ENCODE results near the gene LIME1. TPM values are rescaled to one million over a fixed set of nuclear protein-coding genes. Genes with fewer than 3 reads are reported as not detected.

Gene LIME1
- total and polyA plus RNA-seq, 12 donors = 0.79 to 15.7 (median 3.0) TPM

DNA sequence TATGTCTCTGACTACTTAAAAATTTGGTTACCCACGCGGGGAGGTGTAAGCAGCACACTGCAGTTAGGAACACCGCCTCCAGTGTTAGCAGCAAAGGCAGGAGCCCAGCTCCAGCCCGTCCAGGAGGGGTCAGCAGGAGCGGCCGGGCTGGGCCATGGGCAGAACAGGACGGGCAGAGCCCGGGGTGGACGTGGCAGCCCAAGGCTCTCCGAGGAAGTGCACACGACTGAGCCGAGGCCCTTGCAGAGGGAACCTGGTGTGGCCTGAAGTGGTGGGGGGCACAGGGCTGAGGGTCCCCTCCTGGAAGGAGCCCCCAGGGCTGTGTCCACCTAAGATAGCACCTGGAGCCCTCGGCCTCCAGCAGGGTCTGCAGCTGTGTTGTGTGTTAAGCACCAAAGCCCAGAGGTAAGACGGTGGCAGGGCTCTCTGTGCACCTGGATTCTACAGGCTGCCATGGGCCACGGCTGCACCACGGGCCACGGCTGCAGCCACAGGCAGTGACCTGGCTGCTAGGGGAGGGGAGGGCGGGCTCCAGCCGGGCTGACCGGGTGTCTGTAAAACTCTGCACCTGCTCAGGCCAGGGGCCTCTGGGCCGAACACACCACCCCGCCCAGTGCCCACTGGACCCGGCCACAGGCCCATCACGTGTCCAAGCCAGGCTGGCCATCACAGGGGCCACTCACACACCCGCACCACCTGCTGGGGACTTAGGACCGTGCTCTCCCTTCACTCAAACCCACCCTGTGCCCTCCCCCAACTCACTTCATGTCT, 9.7 kb downstream of the LIME1 start:
- intact Hi-C loops (cut with DNase I) = no loop called here
- TF ChIP-seq, protein P1, sequence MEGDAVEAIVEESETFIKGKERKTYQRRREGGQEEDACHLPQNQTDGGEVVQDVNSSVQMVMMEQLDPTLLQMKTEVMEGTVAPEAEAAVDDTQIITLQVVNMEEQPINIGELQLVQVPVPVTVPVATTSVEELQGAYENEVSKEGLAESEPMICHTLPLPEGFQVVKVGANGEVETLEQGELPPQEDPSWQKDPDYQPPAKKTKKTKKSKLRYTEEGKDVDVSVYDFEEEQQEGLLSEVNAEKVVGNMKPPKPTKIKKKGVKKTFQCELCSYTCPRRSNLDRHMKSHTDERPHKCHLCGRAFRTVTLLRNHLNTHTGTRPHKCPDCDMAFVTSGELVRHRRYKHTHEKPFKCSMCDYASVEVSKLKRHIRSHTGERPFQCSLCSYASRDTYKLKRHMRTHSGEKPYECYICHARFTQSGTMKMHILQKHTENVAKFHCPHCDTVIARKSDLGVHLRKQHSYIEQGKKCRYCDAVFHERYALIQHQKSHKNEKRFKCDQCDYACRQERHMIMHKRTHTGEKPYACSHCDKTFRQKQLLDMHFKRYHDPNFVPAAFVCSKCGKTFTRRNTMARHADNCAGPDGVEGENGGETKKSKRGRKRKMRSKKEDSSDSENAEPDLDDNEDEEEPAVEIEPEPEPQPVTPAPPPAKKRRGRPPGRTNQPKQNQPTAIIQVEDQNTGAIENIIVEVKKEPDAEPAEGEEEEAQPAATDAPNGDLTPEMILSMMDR (IDR thresholded peaks at IDR 0.05) = no peak
- no peak for ATAC-seq
- Histone ChIP-seq H3K9me3 (no peaks in the 10 kb centered on the region), H3K36me3 (peaks cover 0 to 89% (median 25%) of the 10 kb centered on the region in 9 donors), H3K4me3 (no peak overlapping the region), H3K4me1 (peaks cover 7 to 16% (median 11%) of the 10 kb centered on the region in 9 donors), H3K27me3 (no peaks in the 10 kb centered on the region), H3K27ac (no peak overlapping the region)
- 90 to 93% methylated on average over 26 of the region's 26 CpGs for WGBS, 2 donors
- DNase-seq = no peak

DNA sequence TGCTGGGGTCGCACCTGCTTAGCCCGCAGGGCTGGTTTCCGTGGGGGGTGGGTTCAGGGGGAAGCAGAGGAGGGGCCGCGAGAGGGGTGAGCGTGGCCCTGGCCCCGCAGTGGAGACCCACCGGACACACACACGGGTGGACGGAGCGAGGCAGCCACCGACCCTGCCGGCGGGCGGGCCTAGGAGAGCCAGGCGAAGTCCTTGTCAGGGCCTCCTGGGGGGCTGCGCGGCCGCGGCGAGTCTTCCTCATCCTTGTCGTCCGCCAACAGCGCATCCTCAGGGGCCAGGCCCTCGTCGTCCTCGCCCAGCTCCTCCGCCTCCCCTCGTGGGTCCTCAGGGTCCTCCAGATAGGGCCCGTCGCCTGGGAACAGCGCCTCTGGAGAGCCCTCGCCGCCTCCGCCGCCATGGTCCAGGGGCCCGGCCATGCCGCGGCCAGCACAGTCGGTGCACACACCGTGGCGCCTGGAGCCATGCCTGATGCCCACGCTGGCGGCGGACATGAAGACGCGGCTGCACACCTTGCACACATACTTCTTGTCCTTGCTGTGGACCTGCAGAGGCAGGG, 10.4 kb downstream of the LIME1 start:
- Histone ChIP-seq H3K4me3 (no peak overlapping the region), H3K4me1 (peaks cover under 1 to 10% (median 4%) of the 10 kb centered on the region in 9 donors), H3K36me3 (peaks cover 0 to 90% (median 25%) of the 10 kb centered on the region in 9 donors), H3K27me3 (no peaks in the 10 kb centered on the region), H3K9me3 (no peaks in the 10 kb centered on the region), H3K27ac (no peak overlapping the region)
- no peak for ATAC-seq
- TF ChIP-seq, protein P1 (IDR thresholded peaks at IDR 0.05) = no peak
- 93 to 96% methylated on average over 42 to 47 of the region's 47 CpGs for WGBS, 2 donors
- intact Hi-C loops (cut with DNase I) = no loop called here
- DNase-seq = no peak

DNA sequence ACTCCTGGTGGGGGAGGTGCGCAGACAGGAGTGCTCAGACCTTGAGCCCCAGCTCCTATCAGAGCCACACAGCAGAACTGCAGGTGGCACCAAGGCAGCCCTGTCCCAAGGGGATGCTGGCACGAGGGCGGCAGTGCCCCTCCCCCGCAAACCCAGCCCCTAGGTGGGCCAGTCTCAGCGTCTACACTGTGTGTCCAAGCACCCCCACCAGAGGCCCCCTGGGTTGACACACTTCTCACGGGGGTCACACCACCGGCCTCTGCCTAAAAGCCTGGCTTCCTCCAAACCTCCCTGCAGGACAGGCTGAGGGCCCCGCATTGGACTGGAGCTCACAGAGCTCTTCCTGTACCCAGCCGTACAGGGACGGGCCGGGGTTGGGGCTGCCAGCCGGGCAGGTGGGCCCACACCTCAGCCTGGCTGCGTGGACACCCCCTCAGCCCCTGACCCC, 11.2 kb downstream of the LIME1 start:
- Histone ChIP-seq H3K27me3 (no peaks in the 10 kb centered on the region), H3K4me1 (peaks cover 0 to 3% (median 0%) of the 10 kb centered on the region in 9 donors), H3K9me3 (no peaks in the 10 kb centered on the region), H3K27ac (peak overlapping the region in 3 of 10 donors; percentile 33 to 38 (median 37)), H3K36me3 (peaks cover 0 to 90% (median 19%) of the 10 kb centered on the region in 9 donors), H3K4me3 (no peak overlapping the region)
- intact Hi-C loops (cut with DNase I) = no loop called here
- TF ChIP-seq, protein P1 (IDR thresholded peaks at IDR 0.05) = no peak
- no peak for DNase-seq
- ATAC-seq = peak in 3 of 8 donors; percentile 6 to 32 (median 8)
- 70% methylated on average over 13 of the region's 13 CpGs for WGBS, 2 donors

DNA sequence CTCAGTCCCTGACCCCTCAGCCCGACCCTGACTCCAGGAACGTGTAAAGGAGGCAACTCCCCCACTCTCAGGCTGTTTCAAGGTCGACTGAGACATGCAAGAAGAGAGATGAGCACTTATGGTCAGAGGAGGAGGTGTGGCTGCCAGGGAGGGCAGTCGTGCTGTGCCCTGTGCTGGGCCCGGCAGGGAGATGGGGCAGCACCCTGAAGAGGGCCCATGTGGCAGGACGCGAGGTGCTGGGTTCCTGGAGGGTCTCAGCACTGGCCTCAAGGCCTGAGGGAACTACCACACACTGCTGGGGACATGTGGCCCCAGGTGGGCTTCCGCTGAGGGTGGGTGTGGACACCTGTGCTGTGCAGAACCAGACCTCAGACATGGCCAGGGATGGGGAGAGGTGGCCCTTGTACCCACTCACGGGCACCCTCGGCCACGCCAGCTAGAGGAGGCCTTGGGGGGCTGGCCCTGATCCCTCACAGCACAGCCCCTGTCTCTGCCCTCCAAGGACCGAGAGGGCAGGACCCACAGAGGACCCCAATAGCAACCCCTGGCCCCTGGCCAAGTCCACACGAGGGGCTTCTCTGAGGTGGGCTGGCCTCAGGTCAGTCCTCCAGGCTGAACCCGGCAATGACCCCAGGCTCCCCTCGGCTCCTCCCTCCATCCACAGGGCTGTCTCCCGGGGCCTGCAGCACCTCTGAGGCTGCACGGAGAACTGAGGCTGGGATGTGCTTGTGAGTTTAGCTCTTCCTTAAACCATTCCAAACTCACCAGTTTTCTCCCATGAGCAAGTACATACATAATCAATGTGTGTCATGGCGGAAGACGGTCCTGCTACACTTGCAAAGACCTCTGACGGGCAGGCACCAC, 11.8 kb downstream of the LIME1 start:
- Histone ChIP-seq H3K9me3 (no peaks in the 10 kb centered on the region), H3K36me3 (peaks cover 0 to 90% (median 12%) of the 10 kb centered on the region in 9 donors), H3K4me1 (no peaks in the 10 kb centered on the region), H3K27me3 (no peaks in the 10 kb centered on the region), H3K4me3 (no peak overlapping the region), H3K27ac (peak overlapping the region in 3 of 10 donors; percentile 33 to 38 (median 37))
- peak in 3 of 8 donors; percentile 5 to 12 (median 9) for ATAC-seq
- TF ChIP-seq, protein P1 (IDR thresholded peaks at IDR 0.05) = no peak
- no peak for DNase-seq
- 72 to 74% methylated on average over 20 of the region's 20 CpGs for WGBS, 2 donors
- intact Hi-C loops (cut with DNase I) = no loop called here
